GM19324 (cell line): ENCODE measurements around the gene CD9.

Experiments
- ATAC-seq: cut with Tn5 transposase; IDR thresholded peaks from one replicate; pipeline ENCODE4 v1.9.1; 2021; ENCODE audit warnings: mild to moderate bottlenecking, moderate library complexity; ENCODE audit not compliant: unreplicated experiment, low FRiP score

The CD9 gene

GRCh38 chr12:6272300-6273204 lies 72.4 kb downstream of the CD9 start:
- ATAC-seq: no peak

DNA sequence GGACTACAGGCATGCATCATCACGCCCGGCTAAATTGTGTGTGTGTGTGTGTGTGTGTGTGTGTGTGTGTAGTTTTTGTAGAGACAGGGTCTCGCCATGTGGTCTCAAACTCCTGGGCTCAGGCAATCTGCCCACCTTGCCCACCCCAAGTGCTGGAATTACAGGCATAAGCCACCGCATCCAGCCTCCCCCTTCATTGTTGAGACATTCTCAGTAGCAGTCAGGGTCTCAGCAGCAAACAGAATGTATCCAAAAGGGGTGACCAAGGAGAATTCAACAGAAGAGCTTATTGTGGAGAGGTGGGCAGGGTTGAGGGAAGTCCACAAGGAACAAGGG lies 73.0 kb downstream of the CD9 start:
- no peak for ATAC-seq

GRCh38 chr12:6273541-6274230 lies 73.5 kb downstream of the CD9 start:
- ATAC-seq: no peak

DNA sequence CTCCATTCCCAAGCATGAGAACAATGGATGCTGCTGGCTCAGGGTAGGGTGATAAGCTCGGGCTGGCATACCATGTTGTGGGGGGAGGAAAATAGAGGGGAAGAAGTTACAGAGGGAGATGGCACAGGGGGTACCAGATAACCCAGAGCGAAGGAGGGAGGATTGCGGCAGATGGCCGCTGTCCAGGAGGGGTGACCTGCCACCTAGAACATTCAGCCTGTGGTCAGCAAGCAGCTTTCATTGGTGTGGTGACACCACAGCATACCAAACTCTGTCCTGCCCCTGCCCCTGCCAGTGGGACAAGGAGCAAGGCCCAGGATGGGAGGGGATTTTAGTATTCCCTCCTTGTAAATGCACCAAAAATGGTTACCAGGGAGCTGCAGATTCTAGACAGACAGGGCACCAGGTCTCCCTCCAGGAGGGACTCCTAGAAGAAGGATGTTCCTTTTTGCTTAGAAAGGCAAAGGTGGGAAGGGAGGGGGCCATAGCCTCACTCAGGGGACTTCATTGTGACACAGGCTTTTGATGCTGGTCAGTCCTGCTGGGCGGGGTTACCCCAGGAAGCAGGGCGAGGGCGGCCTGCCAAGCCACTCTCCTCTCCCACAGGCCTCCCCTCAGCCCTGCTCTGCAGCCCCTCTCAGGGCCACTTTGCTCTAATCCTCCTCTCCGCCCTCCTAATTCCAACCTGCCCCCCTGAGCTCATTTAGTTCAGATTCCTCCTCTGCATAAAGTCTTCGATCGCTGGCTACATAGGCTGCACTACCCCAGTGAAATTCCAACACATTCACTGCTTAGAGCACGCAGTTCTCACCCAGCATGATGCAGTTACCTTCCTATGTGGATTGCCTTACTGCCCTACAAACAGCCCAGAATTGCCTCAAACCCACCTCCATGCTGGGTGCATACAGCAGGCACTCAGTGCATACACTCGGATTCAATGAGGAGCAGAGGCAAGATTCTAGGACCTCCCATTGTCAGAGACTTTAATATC lies 74.3 kb downstream of the CD9 start:
- ATAC-seq: no peak

DNA sequence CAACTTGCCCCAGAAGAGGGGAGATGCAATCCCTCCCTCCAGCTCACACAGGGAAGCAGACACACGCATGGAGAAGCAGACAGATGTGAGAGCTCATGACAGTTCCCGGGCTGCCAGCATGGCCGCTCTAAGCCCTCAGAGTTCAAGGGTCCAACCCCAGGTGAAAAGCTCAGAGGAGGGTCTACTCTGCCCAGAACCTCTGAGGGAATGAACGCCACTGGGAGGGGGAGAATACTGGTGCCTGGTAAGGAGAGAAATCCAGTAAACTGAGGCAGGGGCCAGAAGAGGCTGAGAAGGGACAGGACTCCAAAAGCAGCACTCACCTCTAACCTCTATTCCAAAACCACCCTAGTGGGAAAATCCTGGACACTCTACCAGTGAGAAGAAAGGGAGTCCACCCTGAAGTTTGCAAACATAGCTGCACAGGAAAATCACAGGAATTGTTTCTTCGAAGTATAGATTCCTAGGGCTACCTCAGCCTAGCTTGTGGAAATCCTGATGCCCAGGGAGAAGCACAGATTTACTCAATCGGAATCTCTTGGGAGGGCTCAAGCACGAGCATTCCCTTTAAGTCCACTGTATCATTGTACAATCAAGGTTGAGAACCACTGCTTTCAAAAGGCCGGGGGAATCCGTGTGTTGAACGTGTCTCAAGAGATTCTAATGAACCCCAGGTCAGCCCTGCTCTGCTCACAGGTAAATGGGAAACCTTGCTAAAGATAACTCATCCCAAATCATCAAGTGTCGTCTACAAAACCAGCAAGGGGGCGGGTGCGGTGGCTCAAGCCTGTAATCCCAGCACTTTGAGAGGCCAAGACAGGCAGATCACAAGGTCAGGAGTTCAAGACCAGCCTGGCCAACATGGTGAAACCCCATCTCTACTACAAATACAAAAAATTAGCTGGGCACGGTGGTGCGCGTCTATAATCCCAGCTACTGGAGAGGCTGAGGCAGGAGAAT lies 76.0 kb downstream of the CD9 start:
- ATAC-seq: no peak

GRCh38 chr12:6276956-6277620 lies 76.9 kb downstream of the CD9 start:
- ATAC-seq: no peak

DNA sequence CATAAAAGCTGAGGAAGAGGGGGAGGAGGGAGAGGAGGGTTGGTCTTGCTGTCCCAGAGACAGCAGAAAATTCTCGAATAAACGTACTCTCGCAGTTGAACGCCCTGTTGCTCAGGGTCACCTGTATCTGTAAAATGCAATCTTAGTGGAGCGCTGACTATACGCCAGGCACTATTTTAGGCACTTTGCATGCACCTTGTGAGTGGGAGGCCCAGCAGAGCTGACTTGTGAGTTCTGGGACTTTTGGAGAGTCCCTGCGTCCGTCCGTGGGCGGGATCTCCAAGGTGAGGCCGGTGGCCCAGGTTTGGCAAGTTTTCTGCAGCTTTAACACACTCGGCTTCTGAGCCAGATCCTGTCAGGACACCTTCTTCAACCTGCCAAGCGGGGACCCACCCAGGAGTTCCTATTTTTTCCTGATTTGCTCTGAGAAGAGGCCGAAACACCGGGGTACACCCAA lies 77.8 kb downstream of the CD9 start:
- ATAC-seq: peak; percentile 7

GRCh38 chr12:6278439-6279255 lies 78.4 kb downstream of the CD9 start:
- ATAC-seq: peak; percentile 74

DNA sequence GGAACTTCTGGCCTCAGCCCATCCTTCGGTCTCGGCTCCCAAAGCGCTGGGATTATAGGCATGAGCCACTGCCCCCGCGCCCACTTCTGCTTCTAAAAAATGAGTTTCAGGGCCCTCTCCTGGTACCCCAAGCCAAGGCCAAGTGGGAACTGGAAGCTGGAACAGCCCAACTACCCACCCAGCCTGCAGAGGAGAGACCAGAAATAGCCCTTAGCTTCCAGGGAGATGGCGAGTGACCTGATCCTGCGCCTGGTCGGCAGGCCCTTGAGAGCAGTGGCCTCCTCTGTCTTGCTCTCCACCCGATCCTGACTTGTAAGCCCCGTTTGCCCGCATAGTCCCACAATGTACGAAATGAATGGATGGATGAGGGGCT lies 79.0 kb downstream of the CD9 start:
- no peak for ATAC-seq

DNA sequence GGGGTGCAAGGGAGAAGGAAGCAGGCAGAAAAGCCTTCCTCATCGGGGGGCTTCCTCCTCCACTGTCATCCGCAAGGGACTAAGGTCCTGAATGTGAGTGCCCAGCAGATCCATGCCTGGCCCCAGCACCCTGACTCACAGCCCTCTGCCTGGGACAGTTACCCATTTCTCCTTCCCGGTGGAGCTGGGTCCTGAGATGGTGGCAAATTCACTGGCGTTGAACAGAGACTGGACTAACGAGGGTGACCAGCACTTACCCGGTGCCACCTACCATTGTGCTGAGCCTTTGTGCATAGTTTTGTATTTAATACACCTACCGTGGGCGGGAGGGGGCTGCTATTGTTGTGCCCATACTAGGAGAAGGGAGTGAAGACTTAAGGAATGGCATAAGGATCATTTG lies 79.4 kb downstream of the CD9 start:
- no peak for ATAC-seq

GRCh38 chr12:6280053-6280469 lies 79.9 kb downstream of the CD9 start:
- ATAC-seq: no peak

DNA sequence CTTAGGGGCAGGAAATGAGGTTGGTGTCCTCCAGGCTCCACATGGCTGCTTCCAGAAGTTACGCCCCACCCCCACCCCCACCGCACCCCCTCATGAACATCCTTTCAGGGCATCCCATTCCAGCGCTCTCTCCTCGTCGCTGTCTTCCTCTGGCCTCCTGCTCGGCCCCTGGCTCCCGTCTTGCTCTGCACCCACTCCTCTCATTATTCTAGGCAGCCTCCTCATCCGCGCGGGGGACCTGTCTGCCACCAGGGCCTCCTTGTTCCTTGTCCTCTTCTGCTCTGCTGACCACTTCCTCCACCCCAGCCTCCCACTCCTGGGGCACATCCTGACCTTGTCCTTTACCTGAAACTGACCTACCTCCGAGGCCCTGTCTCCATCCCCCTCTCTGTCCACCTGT lies 80.5 kb downstream of the CD9 start:
- no peak for ATAC-seq

GRCh38 chr12:6281081-6281809 lies 81.0 kb downstream of the CD9 start:
- no peak for ATAC-seq

DNA sequence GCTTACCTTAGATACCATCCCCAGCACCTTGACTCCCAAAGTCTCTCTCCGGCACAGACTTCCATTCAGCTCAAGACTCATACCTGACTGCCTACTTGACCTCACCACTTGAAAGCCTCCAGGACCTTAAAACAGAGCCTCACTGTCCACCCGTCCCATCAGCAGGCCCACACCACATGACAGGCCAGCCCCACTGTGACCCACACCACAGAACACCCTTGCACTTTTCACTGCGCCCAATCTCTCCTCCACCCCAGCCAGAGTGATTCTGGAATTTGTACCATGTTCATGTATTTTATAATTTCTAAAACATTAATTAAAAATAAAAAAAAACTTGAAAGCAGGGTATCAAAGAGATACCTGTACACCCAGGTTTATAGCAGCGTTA lies 82.2 kb downstream of the CD9 start:
- ATAC-seq: no peak

GRCh38 chr12:6284273-6284672 lies 84.1 kb downstream of the CD9 start:
- no peak for ATAC-seq

DNA sequence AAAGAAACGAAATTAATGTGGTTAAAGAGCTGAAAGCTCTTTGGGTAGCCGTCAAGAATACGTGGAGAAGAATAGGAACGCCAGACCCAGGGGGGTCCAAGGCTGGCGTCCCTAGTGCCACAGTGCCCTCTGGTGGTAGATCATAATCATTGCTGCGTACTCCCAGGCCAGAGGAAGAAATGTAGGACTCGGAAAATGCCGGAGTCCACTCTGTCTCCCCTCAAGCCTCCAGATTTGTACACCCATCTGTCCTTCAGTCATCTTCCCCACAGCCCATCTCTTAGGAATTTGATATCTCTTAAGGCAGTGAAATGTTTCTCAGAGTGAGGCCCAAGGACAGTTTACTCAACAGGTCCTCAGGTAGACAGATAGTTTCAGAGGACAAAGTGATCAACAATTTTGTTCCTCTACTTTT lies 84.9 kb downstream of the CD9 start:
- no peak for ATAC-seq

DNA sequence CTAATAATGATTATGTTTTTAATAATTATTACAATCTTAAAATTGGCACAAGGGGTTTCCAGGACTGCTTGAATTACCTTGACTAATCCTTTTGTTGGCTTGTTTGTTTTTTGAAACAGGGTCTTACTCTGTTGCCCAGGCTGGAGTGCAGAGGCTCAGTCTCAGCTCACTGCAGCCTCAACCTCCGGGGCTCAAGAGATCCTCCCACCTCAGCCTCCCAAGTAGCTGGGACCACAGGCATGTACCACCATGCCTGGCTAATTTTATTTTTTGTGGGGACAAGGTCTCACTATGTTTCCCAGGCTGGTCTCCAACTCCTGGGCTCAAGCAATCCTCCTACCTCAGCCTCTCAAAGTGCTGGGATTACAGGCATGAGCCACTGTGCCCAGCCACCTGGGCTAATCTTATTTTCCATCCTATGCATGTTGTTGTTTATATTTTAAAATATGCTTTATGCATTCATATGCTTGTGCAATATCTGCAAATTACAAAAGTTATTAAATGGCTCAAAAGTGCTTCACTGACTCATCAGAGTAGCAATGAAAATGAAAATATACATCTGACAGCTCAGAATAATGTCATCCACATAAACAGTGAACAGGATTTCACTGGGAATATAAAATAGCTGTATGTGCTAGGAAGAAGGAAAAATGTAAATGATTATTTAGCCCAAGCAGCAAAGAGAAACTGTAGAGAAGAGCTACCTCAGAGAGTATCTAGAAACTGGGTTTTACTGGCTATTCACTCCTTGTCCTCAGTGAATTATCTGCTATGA lies 85.5 kb downstream of the CD9 start:
- no peak for ATAC-seq
